GM21576 (cell line): Measurements from ENCODE around the gene PCDH9.

Source experiments
- ATAC-seq: cut with Tn5 transposase; IDR thresholded peaks from one replicate; pipeline ENCODE4 v1.9.1; 2021; ENCODE audit warnings: mild to moderate bottlenecking, moderate library complexity; ENCODE audit not compliant: unreplicated experiment

Gene PCDH9

GRCh38 chr13:66415444-66415843, 814.7 kb downstream of the PCDH9 start:
- ATAC-seq: no peak

- no peak for ATAC-seq
These were observed 815.9 kb downstream of the PCDH9 start for GRCh38 chr13:66414066-66414800.

- ATAC-seq: no peak
These were observed 819.8 kb downstream of the PCDH9 start for GRCh38 chr13:66410314-66410713.

DNA sequence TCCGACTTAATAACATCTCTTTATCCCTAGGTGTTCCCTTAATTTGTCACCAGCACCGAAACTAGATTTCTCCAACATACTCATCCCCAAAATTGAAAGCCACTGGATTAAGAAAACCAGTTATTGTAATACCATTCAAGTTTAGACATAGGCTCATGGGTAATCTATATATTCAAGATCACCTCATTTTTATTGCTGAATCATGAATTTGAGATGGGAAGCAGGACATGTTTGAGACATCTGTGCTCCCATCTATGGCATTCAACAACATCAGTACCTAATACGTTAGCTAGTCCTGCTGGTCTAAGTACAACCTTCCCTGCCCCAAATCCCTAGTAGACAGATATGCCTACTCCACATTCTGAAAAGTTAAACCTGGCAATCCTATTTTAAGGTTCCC, 820.6 kb downstream of the PCDH9 start:
- ATAC-seq: no peak

DNA sequence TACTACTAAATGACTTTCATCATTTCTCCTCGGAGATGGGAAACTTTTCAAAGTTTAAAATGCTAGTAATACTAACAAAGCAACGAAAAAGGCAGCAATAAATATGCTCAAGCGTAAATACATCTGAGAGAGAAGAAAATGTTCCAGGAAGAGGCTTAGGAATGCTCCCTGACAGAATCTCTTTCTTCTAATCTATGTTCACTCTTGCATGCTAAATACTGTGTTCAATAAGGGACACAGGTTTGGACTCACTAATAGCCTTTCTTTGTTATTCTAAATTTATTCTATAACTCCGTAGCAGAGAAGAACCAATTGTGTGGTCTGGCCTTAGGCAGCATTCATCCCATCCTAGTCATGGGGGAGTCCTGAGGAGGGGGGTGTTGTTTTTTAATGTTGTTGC, 823.0 kb downstream of the PCDH9 start:
- no peak for ATAC-seq

DNA sequence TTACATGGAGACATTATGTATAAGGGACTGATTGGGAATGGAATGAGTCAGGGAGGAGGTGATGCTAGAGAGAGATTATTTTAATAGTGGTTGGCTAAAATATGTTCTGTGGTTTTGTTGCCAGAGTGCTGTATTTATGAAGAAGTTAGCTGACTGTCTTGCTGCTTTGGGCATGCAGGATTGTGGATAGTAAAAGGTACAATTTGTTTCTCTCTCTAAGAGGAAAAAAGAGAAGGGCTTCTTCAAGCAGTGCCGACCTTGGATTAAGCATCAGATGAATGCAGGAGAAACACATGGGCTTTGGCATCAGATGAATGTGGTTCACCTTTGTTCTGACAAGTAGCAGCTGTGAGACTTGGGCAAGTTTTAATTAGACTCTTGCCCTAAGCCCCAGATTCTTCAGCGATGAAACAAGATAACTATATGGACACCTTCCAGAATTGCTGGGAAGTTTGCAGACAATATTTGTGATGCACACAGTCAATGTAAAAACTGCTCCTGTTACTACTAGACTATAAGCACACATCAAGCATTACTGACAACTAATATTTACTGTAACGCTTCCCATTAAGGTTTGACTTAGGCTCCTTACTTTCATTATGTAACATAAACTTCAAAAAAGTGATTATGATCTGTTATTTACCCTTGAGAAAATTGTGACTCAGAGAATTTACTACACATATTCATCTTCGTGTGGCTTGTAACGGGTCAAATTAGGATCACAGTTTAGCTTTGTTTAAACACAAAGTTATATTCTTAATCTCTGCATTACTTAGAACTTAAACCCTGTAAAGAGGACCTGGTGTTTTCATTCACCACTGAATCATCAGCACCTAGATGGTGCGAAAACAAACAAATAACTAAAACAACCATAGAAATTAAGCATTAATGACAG, 824.0 kb downstream of the PCDH9 start:
- ATAC-seq: no peak

DNA sequence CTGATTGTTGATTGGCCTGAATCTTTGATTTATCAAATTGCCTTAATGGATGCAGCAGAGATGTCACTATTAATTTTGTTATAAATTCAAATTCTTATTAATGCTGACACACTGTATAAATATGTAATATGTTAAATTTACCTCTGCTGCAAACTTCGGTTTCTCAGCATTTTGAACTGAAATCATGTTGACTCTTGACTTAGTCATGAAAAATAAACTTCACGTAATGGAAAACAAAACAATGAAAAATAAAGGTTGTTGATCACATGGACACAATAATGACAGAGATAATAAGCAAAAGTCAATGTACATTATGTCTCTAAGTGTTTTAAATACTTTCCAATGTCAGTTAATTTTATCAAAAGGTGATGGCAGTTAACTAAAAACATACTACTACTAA, 827.6 kb downstream of the PCDH9 start:
- no peak for ATAC-seq

GRCh38 chr13:66402066-66402465, 828.1 kb downstream of the PCDH9 start:
- no peak for ATAC-seq

GRCh38 chr13:66400292-66400691, 829.8 kb downstream of the PCDH9 start:
- ATAC-seq: no peak

DNA sequence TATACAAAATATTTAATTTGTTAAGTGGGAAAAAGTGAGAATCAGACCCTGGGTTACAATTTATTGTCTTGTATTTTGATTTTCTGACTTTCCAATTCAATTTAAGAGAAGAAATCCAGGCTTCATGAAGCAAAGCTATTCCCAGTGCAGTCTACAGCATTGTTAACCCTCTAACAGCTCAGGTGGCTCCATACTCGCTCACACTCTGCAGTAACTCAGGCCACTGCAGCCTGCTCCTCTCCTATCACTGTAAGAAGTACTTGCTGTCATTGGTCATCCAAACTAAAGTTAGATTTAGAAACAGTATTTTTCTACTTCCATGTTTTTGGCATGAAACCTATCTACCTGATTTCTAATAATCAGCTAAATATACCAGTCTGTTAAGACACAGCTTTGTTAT, 830.3 kb downstream of the PCDH9 start:
- no peak for ATAC-seq

- ATAC-seq: no peak
These were observed 833.0 kb downstream of the PCDH9 start for GRCh38 chr13:66397133-66397532.

GRCh38 chr13:66391322-66391721, 838.8 kb downstream of the PCDH9 start:
- ATAC-seq: no peak

DNA sequence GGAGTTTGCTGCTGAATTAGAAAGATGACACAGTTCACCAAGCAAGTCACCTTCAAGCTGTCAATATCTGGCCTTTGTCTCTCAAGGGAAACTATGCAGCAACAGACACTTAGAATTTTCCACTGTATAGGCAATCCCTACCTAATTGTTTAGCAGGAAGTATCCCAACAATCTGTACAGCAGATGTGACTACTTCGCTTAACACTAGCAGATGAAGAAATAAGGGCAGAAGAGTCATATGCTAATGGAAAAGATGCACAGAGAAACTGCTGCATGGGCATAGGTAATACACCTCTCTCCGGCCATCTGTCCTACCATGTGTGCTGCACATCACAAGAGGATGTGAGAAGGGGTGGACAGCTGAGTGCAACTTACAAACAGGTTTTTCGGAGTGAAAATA, 851.2 kb downstream of the PCDH9 start:
- ATAC-seq: no peak

DNA sequence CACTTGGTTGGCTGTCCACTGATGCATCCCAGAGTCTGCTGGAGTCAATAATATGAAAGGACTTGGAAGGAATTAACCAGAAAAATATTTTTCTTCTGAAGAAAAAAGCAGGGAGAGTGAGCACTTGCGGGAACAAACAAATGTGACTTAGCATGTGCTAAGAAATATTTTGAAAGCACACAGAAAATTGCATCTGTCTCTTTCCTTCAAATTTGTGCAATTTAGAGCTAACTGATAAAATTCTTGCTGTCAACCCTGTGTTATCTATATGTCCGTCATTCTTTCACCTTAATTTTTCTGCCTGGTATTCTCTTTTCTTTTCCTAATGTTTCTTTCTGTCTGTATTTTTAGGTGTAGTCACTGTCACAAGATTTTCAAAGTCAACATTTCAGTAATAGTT, 852.6 kb downstream of the PCDH9 start:
- no peak for ATAC-seq

GRCh38 chr13:66375756-66376155, 854.4 kb downstream of the PCDH9 start:
- ATAC-seq: no peak

- no peak for ATAC-seq
These were observed 860.5 kb downstream of the PCDH9 start for GRCh38 chr13:66369666-66370065.

DNA sequence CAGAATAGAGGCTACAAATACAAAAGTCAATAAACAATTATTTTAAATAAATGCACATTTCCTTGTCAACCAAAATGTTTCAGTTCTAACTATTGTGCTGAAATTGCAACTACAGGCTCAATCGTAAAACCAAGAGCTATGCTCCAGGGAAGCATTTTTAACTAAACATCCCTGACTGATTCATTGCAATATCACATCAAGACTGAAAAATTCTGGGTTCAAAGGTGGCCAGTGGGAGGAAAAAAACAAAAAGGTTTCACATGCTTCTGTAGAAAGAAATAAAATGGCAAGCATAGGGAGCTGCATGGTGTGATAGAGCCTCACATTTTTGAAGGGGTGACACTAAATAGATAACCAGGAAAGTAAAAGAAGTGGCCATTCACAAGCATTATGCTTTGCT, 862.8 kb downstream of the PCDH9 start:
- ATAC-seq: no peak

DNA sequence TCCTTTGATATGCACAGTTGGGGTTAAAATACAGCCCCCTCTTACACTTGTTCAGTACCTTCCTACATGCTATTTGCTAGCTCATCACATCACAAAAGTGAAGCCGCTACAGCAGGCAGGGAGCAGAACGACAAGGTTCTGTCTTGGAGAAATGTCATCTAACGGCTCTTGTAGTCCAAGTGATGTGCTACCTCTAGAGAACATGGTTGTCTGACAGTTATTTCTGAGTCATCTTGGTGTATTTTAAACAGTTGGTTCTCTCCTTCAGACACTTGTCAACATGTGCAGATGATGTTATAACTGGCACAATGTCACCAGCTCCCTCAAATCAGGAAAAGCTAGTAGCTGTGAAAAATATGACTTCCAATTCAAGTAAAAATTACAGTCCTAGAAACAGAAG, 865.0 kb downstream of the PCDH9 start:
- ATAC-seq: no peak

GRCh38 chr13:66364346-66364745, 865.8 kb downstream of the PCDH9 start:
- ATAC-seq: no peak

DNA sequence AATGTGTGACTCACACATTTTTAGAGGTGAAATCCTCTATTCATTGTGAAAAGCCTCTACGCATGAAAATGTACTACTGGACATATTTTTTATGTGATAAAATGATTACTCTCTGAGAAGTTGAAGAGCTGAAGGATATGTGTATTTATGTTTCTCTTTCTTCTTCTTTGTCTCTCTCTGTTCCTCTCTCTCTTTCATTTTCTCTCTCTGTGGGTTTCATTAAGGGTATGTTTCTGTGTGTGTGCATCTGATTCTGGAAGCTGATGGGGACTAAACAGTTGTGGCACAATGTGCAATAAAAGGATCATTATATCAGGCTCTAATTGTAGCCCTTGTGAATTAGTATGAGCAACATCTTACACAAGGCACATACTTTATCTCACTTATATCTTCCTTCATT, 867.7 kb downstream of the PCDH9 start:
- ATAC-seq: no peak

DNA sequence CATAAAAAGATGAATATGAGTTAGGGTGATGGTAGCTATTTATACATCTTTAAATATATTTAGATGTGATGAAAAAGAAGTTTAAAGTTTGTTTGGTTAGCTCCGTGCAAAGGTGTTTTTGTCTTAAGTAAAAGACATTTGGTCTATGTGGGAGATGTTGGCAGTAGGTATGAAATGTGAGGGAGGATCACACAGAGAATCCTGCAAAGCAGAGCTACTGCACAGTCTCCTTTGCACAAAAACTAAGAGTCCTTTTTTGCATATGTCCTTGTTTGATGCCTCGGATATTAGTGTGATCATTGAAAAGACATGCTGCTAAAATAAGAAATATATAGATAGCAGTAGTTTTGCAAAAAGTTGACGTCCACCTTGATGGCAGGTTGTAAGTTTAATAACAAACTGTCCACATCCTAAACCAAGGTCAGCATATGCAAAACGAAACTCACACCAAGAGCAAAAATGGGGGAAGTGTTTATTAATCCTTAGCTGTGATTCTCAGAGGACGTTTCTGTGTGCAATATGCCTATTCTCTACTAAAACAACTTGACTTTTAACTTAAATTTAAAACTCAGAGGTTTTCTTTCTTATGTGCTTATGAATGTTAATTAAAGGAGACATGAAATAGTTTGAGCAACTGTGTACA, 870.1 kb downstream of the PCDH9 start:
- no peak for ATAC-seq

GRCh38 chr13:66359393-66359792, 870.7 kb downstream of the PCDH9 start:
- no peak for ATAC-seq
